ENCODE data around the gene MYO7A.

Gene MYO7A

GRCh38 chr11:77091146-77091940 lies 36.7 kb upstream of the MYO7A start:
- no peak overlapping the region for H3K9ac ChIP-seq (ENCODE audit: low read length)
- H3K9me2 ChIP-seq (replicated peaks; ENCODE audit: insufficient read depth, low read length) = no peaks in the 10 kb centered on the region
- H3K79me2 ChIP-seq (ENCODE audit: low read length) = no peaks in the 10 kb centered on the region
- peak; percentile 74 for DNase-seq
- no peaks in the 10 kb centered on the region for H3K27me3 ChIP-seq (replicated peaks; ENCODE audit: insufficient read depth, low read length)
- H4K20me1 ChIP-seq (ENCODE audit: insufficient read depth, low read length) = no peaks in the 10 kb centered on the region
- H3K4me3 ChIP-seq (ENCODE audit: low read length) = no peak overlapping the region
- no peak overlapping the region; the same call in 1 of the 2 replicates for H2AFZ ChIP-seq (ENCODE audit: low read length)
- H3K9me3 ChIP-seq (replicated peaks; ENCODE audit: insufficient read depth, low read length) = no peaks in the 10 kb centered on the region
- no peak overlapping the region for H3K27ac ChIP-seq (ENCODE audit: low read length)
- no peaks in the 10 kb centered on the region for H3K36me3 ChIP-seq (replicated peaks; ENCODE audit: insufficient read depth, low read length)
- no peaks in the 10 kb centered on the region for H3F3A ChIP-seq (ENCODE audit: insufficient read depth, low read length)
- 0 out of 2 replicates have a peak overlapping the region, but pooled peaks have one; percentile 7 for H3K4me2 ChIP-seq (ENCODE audit: low read depth, low read length)
- no peak for TF ChIP-seq EZH2phosphoT487 (IDR thresholded peaks at IDR 0.05; ENCODE audit: low read length)
- TF ChIP-seq CTCF (IDR thresholded peaks at IDR 0.05; ENCODE audit: low read length) = peak; percentile 93
- H3K4me1 ChIP-seq (ENCODE audit: low read length) = peaks cover 18% of the 10 kb centered on the region

GRCh38 chr11:77092382-77092781 lies 35.7 kb upstream of the MYO7A start:
- Histone ChIP-seq H3K4me3 (ENCODE audit: low read length) (no peak overlapping the region), H3K27ac (ENCODE audit: low read length) (no peak overlapping the region), H3K9me2 (replicated peaks; ENCODE audit: insufficient read depth, low read length) (no peaks in the 10 kb centered on the region), H2AFZ (ENCODE audit: low read length) (no peak overlapping the region), H3K9me3 (replicated peaks; ENCODE audit: insufficient read depth, low read length) (no peaks in the 10 kb centered on the region), H3K4me2 (ENCODE audit: low read depth, low read length) (no peak overlapping the region), H3K9ac (ENCODE audit: low read length) (no peak overlapping the region), H3K36me3 (replicated peaks; ENCODE audit: insufficient read depth, low read length) (no peaks in the 10 kb centered on the region), H3F3A (ENCODE audit: insufficient read depth, low read length) (no peaks in the 10 kb centered on the region), H3K4me1 (ENCODE audit: low read length) (peaks cover 18% of the 10 kb centered on the region), H3K27me3 (replicated peaks; ENCODE audit: insufficient read depth, low read length) (no peaks in the 10 kb centered on the region), H3K79me2 (ENCODE audit: low read length) (no peaks in the 10 kb centered on the region), H4K20me1 (ENCODE audit: insufficient read depth, low read length) (no peaks in the 10 kb centered on the region)
- TF ChIP-seq CTCF (IDR thresholded peaks at IDR 0.05; ENCODE audit: low read length) (no peak), EZH2 (optimal IDR thresholded peaks at IDR 0.05; ENCODE audit: low read depth, low read length) (no peak), EZH2phosphoT487 (IDR thresholded peaks at IDR 0.05; ENCODE audit: low read length) (no peak)
- DNase-seq = no peak

- Histone ChIP-seq H3K27ac (ENCODE audit: low read length) (no peak overlapping the region), H2AFZ (ENCODE audit: low read length) (no peak overlapping the region), H3K9me2 (replicated peaks; ENCODE audit: insufficient read depth, low read length) (no peaks in the 10 kb centered on the region), H3K4me1 (ENCODE audit: low read length) (peaks cover 18% of the 10 kb centered on the region), H3K4me2 (ENCODE audit: low read depth, low read length) (no peak overlapping the region), H4K20me1 (ENCODE audit: insufficient read depth, low read length) (no peaks in the 10 kb centered on the region), H3K36me3 (replicated peaks; ENCODE audit: insufficient read depth, low read length) (no peaks in the 10 kb centered on the region), H3K9me3 (replicated peaks; ENCODE audit: insufficient read depth, low read length) (no peaks in the 10 kb centered on the region), H3K79me2 (ENCODE audit: low read length) (no peaks in the 10 kb centered on the region), H3K4me3 (ENCODE audit: low read length) (no peak overlapping the region), H3K27me3 (replicated peaks; ENCODE audit: insufficient read depth, low read length) (no peaks in the 10 kb centered on the region), H3F3A (ENCODE audit: insufficient read depth, low read length) (no peaks in the 10 kb centered on the region), H3K9ac (ENCODE audit: low read length) (no peak overlapping the region)
- no peak for DNase-seq
- TF ChIP-seq EZH2 (optimal IDR thresholded peaks at IDR 0.05; ENCODE audit: low read depth, low read length) (no peak), CTCF (IDR thresholded peaks at IDR 0.05; ENCODE audit: low read length) (no peak), EZH2phosphoT487 (IDR thresholded peaks at IDR 0.05; ENCODE audit: low read length) (no peak)
Measured at GRCh38 chr11:77093056-77093891, 34.8 kb upstream of the MYO7A start.

All from MM.1S (cell line).